BE2C (cell line): ENCODE measurements around the gene LAP3.
"Not testable (repeated sequence)": the region's sequence is repeated elsewhere in the genome, so short reads cannot be mapped to it uniquely, and the experiment has no call there.

Experiments used
- DNase-seq: peaks from one replicate; pipeline ENCODE4 v3.0.0-alpha.2; 2020
- H3K27me3 ChIP-seq: fragments of 250-450 bp; sonication (Bioruptor Pico); 2 replicates; pipeline ENCODE4 v1.5.1; 2020; ENCODE audit warnings: mild to moderate bottlenecking
- H3K36me3 ChIP-seq: fragments of 250-450 bp; sonication (Bioruptor Pico); 2 replicates; pipeline ENCODE4 v1.5.1; 2020; ENCODE audit warnings: mild to moderate bottlenecking
- H3K4me1 ChIP-seq: fragments of 250-450 bp; sonication (Bioruptor Pico); 2 replicates; pipeline ENCODE4 v1.5.1; 2020
- H3K4me3 ChIP-seq: 2 replicates; pipeline ENCODE4 v1.5.1; 2011; ENCODE audit warnings: low read depth, low read length
- H3K9me3 ChIP-seq: fragments of 250-450 bp; sonication (Bioruptor Pico); 2 replicates; pipeline ENCODE4 v1.5.1; 2020
- TF ChIP-seq, protein P1 (sequence below): IDR thresholded peaks from 2 replicates; pipeline ENCODE4 v1.5.1; 2012; ENCODE audit warnings: mild to moderate bottlenecking, low read depth, low read length

The LAP3 gene

DNA sequence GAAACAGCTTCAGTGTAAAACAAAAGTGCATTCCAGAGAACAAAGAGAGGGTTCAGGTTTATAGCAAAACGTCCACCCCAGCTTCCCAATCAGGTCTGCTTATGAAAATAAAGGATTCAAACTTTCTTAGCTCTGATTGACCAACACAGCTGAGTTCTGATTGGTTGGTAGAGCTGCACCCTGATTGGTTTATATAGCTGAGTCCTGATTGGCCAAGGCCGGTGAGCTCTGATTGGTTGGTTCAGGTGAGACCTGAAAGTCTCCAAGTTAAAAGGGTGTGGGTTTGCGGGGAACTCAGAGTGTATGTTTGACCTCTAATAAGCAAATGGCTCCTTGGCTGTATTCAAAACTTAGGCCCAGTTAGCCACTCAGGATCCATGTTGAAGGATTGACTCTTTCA, 41.1 kb upstream of the LAP3 start:
- no peaks in the 10 kb centered on the region for H3K4me1 ChIP-seq
- TF ChIP-seq, protein P1, sequence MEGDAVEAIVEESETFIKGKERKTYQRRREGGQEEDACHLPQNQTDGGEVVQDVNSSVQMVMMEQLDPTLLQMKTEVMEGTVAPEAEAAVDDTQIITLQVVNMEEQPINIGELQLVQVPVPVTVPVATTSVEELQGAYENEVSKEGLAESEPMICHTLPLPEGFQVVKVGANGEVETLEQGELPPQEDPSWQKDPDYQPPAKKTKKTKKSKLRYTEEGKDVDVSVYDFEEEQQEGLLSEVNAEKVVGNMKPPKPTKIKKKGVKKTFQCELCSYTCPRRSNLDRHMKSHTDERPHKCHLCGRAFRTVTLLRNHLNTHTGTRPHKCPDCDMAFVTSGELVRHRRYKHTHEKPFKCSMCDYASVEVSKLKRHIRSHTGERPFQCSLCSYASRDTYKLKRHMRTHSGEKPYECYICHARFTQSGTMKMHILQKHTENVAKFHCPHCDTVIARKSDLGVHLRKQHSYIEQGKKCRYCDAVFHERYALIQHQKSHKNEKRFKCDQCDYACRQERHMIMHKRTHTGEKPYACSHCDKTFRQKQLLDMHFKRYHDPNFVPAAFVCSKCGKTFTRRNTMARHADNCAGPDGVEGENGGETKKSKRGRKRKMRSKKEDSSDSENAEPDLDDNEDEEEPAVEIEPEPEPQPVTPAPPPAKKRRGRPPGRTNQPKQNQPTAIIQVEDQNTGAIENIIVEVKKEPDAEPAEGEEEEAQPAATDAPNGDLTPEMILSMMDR = no peak
- DNase-seq = peak; percentile 29
- H3K36me3 ChIP-seq = no peaks in the 10 kb centered on the region
- no peak overlapping the region for H3K4me3 ChIP-seq
- H3K9me3 ChIP-seq = no peaks in the 10 kb centered on the region
- no peaks in the 10 kb centered on the region for H3K27me3 ChIP-seq

DNA sequence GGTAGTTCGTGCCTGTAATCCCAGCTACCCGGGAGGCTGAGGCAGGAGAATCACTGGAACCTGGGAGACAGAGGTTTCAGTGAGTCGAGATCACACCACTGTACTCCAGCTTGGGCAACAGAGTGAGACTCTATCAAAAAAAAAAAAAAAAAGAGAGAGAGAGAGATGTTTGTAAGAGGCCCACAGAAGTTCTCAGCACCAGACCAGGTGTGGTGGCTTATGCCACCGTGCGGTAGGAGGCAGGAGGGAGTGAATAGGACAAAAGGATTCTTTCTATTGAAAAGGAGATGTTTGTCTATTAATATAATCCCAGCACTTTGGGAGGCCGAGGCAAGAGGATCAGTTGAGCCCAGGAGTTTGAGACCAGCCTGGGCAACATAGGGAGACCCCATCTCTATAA, 39.9 kb upstream of the LAP3 start:
- DNase-seq, H3K4me3 ChIP-seq, H3K9me3 ChIP-seq: not testable (repeated sequence)

DNA sequence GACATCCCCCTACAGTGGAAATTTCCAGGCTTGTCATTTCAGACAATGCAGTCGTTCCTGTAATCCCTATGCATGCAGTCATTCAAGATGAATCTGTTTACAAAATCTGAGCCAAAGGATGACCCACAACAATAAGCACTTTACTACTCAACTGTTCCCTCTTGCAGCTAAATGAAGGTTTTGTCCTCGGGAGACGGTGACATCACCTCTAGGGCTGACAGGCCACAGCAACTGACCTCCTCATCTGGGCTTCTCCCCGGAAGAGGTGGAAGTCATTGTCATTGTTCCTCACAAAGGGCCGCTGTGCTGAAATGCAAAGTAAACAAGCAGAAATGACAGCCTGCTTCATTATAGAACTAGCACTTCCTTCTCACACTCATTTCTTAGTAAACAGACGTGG, 32.8 kb upstream of the LAP3 start:
- TF ChIP-seq, protein P1 = no peak
- Histone ChIP-seq H3K4me3 (no peak overlapping the region), H3K9me3 (no peaks in the 10 kb centered on the region), H3K4me1 (peaks cover 7% of the 10 kb centered on the region; the same call in 1 of the 2 replicates), H3K27me3 (no peaks in the 10 kb centered on the region), H3K36me3 (no peaks in the 10 kb centered on the region)
- no peak for DNase-seq

More for the DNA sequence above, 39.9 kb upstream of the LAP3 start:
- H3K36me3 ChIP-seq, H3K27me3 ChIP-seq, H3K4me1 ChIP-seq: not testable (repeated sequence)

DNA sequence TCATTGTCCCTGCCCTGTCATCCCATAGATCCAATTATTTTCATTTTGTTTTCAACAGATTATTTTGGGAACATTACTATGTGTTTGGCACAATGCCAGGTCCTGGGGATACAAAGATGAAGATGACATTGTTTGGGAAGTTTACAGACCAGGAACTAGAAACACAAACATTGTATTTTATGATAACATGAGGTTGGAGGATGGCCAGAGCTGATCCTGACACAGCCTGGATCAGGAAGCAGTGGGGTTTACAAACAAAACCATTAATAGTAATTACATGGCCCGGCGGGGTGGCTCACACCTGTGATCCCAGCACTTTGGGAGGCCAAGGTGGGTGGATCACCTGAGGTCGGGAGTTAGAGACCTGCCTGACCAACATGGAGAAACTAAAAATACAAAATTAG, 32.2 kb upstream of the LAP3 start:
- H3K27me3 ChIP-seq = no peaks in the 10 kb centered on the region
- DNase-seq = no peak
- H3K36me3 ChIP-seq = no peaks in the 10 kb centered on the region
- H3K4me3 ChIP-seq = no peak overlapping the region
- no peaks in the 10 kb centered on the region for H3K9me3 ChIP-seq
- TF ChIP-seq, protein P1 = no peak
- H3K4me1 ChIP-seq = peaks cover 7% of the 10 kb centered on the region; the same call in 1 of the 2 replicates

DNA sequence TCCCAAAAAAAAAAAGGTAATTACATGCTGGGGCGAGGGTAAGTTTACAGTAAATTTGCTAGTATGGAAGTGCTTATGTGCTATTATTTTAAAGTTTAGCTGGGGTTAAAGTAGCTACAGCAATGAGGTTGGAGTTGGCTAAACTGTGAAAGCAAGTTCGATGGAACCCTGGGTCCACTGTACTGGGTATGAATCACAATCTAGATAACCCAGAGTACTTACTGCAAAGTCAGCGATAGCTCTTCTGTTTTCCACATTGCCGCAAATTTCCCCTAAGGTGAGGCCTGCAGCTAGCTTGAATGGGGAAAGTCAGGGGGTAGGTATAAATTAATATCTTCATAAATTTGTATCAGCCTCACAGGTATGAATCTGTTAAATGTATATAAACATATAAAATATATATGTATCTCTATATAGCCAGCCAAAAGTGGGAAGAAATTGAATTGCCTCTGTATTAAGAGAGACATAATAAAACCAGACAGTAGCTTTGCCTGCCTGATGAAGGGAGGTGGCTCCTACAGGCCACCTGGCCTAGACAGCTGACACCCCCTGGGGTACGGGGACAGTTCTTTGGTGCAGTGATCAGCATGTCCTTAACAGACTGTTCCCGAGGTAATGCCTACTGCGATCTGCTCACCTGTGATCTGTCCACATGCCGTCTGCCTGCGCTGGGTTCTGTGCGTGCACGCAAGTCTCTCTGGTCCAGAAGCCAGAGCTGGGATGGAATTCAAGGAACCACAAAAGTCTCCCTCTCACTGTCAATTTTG, 31.4 kb upstream of the LAP3 start:
- Histone ChIP-seq H3K27me3 (no peaks in the 10 kb centered on the region), H3K36me3 (no peaks in the 10 kb centered on the region), H3K9me3 (no peaks in the 10 kb centered on the region), H3K4me1 (peaks cover 7% of the 10 kb centered on the region; the same call in 1 of the 2 replicates), H3K4me3 (no peak overlapping the region)
- TF ChIP-seq, protein P1 = no peak
- no peak for DNase-seq

DNA sequence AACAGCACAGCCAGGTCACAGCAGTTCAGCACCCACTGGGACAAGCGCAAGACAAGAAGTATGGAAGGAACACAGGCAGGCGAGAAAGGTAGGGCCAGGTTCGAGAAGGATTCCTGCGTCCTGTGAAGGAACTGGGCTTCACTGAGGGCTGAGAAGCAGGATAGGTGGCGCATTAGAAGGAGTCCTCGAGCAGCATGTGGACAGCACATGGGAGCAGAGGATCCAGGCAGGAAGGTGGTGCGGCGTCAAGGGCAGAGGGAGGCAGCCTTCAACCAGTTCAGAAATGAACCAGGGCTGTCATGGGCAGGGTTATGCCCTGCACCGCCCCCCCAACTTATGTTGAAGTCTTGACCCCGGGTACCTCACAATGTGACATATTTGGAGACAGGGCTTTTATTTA, 30.8 kb upstream of the LAP3 start:
- H3K4me3 ChIP-seq = no peak overlapping the region
- H3K4me1 ChIP-seq = peaks cover 7% of the 10 kb centered on the region; the same call in 1 of the 2 replicates
- DNase-seq = no peak
- TF ChIP-seq, protein P1 = no peak
- no peaks in the 10 kb centered on the region for H3K27me3 ChIP-seq
- H3K36me3 ChIP-seq = no peaks in the 10 kb centered on the region
- no peaks in the 10 kb centered on the region for H3K9me3 ChIP-seq
